Chondrocyte (in vitro differentiated cells): ENCODE results near the gene CENPH. TPM values are rescaled to one million over a fixed set of nuclear protein-coding genes. Genes with fewer than 3 reads are reported as not detected.
A peak's percentile ranks its signal among the peaks of the same experiment; 100 is the strongest.
"Not testable (repeated sequence)": the region's sequence is repeated elsewhere in the genome, so short reads cannot be mapped to it uniquely, and the experiment has no call there.

ENCODE experiments used
- DNase-seq: peaks from one replicate; pipeline ENCODE4 v3.0.0; 2021; ENCODE audit warnings: mixed read lengths, low spot score
- H3K27ac Mint-ChIP-seq: one replicate; pipeline ENCODE4 v1.8.0; 2021; ENCODE audit warnings: mild to moderate bottlenecking, moderate library complexity, mixed read lengths; ENCODE audit not compliant: unreplicated experiment
- H3K27me3 Mint-ChIP-seq: 2 replicates; pipeline ENCODE4 v1.8.0; 2021; ENCODE audit warnings: low read depth, mixed read lengths
- H3K36me3 Mint-ChIP-seq: 2 replicates; pipeline ENCODE4 v1.8.0; 2021; ENCODE audit warnings: low read depth, mixed read lengths
- H3K4me1 Mint-ChIP-seq: 2 replicates; pipeline ENCODE4 v1.8.0; 2021; ENCODE audit warnings: low read depth, mild to moderate bottlenecking, mixed read lengths
- H3K4me3 Mint-ChIP-seq: one replicate; pipeline ENCODE4 v1.8.0; 2021; ENCODE audit warnings: mild to moderate bottlenecking, moderate library complexity, mixed read lengths; ENCODE audit not compliant: unreplicated experiment
- H3K9me3 Mint-ChIP-seq: 2 replicates; pipeline ENCODE4 v1.8.0; 2021; ENCODE audit warnings: low read depth, mixed read lengths
- long read RNA-seq: library from polyadenylated mRNA; stranded (forward); transcript quantifications from one replicate; pipeline ENCODE4 v2.0.0, GENCODE V29; 2021
- total RNA-seq: library from RNA; stranded (reverse); gene quantifications from 3 replicates; pipeline ENCODE4 v1.2.1, GENCODE V29; 2021
- TF ChIP-seq, protein P1 (sequence below): fragments of 200-600 bp; sonication (generic); IDR thresholded peaks from 2 replicates; pipeline ENCODE4 v1.5.0; 2021; ENCODE audit warnings: antibody characterized with exemption, mild to moderate bottlenecking, moderate library complexity

CENPH gene, protein sequence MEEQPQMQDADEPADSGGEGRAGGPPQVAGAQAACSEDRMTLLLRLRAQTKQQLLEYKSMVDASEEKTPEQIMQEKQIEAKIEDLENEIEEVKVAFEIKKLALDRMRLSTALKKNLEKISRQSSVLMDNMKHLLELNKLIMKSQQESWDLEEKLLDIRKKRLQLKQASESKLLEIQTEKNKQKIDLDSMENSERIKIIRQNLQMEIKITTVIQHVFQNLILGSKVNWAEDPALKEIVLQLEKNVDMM
- 4.5 to 9.2 TPM (median 4.7 TPM) in 3 replicates for total RNA-seq
- long read RNA-seq, partial matches to known transcripts, result 0 of 3 reads
- long read RNA-seq, other reads (novel, unspliced or antisense), result 0 of 3 reads

DNA sequence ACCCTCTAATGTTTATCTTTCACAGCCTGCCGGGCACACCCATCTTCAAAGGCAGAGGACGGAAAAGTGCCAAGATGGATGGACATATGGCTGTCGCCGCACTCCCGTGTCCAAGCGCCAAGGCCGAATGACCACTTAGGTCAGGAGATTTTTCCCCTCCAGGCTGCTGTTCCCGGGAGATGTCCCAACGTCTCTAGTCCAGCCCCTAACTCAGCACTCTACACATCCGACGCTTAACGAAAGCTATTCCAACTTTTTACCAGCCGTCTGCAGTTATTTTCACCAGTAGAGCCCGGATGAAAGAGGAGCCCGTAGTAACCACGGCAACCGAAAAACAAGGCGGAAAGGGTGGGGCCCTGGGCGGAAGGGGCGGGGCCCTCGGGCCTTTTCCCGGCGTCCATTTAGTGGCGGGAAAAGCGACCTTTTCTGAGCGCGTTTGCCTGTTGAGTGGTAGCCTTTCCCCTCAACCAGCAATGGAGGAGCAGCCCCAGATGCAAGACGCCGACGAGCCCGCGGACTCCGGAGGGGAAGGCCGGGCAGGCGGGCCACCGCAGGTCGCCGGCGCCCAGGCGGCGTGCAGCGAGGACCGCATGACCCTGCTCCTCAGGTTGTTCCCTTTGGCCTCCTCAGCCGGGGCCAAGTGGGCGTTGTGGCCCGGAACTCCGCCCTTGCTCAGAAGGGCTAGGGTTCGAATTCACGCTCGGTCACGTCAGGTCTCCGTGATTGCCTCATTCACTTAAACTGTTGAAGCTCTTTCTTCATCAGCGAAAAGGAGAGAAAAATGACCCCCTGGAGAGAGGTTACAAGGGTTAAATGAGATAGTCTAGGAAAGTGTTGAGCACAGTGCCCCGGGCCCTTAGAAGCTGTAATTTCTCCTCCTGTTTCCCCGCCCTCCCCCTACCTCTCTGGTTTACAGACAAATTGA, at the start of gene CENPH:
Gene CENPH (plus strand): TSS at position 422 of the 925 bp plus-strand sequence. CDS start 52 bp downstream, at position 474.
- peak; percentile 92 for DNase-seq
- Mint-ChIP-seq H3K4me1 (peaks cover 17% of the 10 kb centered on the region), H3K27me3 (no peaks in the 10 kb centered on the region), H3K4me3 (peak within 1 kb of the TSS; percentile 84), H3K27ac (peak within 1 kb of the TSS; percentile 98), H3K9me3 (no peaks in the 10 kb centered on the region), H3K36me3 (no peaks in the 10 kb centered on the region)
- TF ChIP-seq, protein P1, sequence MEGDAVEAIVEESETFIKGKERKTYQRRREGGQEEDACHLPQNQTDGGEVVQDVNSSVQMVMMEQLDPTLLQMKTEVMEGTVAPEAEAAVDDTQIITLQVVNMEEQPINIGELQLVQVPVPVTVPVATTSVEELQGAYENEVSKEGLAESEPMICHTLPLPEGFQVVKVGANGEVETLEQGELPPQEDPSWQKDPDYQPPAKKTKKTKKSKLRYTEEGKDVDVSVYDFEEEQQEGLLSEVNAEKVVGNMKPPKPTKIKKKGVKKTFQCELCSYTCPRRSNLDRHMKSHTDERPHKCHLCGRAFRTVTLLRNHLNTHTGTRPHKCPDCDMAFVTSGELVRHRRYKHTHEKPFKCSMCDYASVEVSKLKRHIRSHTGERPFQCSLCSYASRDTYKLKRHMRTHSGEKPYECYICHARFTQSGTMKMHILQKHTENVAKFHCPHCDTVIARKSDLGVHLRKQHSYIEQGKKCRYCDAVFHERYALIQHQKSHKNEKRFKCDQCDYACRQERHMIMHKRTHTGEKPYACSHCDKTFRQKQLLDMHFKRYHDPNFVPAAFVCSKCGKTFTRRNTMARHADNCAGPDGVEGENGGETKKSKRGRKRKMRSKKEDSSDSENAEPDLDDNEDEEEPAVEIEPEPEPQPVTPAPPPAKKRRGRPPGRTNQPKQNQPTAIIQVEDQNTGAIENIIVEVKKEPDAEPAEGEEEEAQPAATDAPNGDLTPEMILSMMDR, result peak; percentile 7

DNA sequence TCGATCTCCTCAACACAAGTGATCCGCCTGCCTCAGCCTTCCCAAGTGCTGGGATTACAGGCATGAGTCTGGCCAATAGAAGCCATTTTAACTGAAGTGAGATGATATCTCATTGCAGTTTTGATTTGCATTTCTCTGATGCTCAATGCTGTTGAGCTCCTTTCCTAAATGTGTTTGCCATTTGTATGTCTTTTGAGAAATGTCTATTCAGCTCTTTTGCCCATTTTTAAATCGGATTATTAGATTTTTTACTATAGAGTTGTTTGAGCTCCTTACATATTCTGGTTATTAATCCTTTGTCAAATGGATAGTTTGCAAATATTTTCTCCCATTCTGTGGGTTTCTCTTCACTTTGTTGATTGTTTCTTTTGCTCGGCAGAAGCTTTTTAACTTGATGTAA, 49.1 kb upstream of the CENPH start:
- Mint-ChIP-seq H3K9me3 (peaks cover 15% of the 10 kb centered on the region), H3K4me1 (peaks cover 13% of the 10 kb centered on the region)
- not testable (repeated sequence) for H3K27me3 Mint-ChIP-seq, H3K27ac Mint-ChIP-seq, DNase-seq, H3K4me3 Mint-ChIP-seq, H3K36me3 Mint-ChIP-seq

DNA sequence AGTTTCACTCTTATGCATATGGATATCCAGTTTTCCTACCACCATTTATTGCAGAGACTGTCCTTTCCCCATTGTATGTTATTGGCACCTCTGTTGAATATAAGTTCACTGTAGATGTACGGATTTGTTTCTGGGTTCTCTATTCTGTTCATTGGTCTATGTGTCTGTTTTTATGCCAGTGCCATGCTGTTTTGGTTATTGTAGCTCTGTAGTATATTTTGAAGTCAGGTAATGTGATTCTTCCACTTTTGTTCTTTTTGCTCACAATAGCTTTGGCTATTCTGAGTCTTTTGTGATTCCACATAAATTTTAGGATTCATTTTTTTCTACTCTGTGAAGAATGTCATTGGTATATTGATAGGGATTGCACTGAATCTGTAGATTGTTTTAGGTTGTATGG, 48.6 kb upstream of the CENPH start:
- no peak overlapping the region for H3K27ac Mint-ChIP-seq
- no peak for DNase-seq
- no peaks in the 10 kb centered on the region for H3K27me3 Mint-ChIP-seq
- TF ChIP-seq, protein P1, result no peak
- peaks cover 10% of the 10 kb centered on the region for H3K36me3 Mint-ChIP-seq
- no peak overlapping the region for H3K4me3 Mint-ChIP-seq
- peaks cover 7% of the 10 kb centered on the region for H3K4me1 Mint-ChIP-seq
- peaks cover 15% of the 10 kb centered on the region for H3K9me3 Mint-ChIP-seq

DNA sequence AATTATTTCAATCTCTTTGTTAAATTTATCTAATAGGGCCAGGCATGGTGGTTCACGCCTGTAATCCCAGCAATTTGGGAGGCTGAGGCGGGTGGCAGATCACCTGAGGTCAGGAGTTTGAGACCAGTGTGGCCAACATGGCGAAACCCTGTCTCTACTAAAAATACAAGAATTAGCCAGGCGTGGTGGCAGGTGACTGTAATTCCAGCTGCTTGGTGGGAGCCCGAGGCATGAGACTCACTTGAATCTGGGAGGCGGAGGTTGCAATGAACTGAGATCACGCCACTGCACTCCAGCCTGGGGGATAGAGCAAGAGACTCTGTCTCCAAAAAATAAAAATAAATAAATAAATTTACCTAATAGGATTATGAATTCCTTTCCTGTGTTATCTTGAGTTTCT, 40.8 kb upstream of the CENPH start:
- H3K36me3 Mint-ChIP-seq, H3K27ac Mint-ChIP-seq, DNase-seq, H3K4me1 Mint-ChIP-seq, H3K27me3 Mint-ChIP-seq, H3K4me3 Mint-ChIP-seq, H3K9me3 Mint-ChIP-seq: not testable (repeated sequence)

DNA sequence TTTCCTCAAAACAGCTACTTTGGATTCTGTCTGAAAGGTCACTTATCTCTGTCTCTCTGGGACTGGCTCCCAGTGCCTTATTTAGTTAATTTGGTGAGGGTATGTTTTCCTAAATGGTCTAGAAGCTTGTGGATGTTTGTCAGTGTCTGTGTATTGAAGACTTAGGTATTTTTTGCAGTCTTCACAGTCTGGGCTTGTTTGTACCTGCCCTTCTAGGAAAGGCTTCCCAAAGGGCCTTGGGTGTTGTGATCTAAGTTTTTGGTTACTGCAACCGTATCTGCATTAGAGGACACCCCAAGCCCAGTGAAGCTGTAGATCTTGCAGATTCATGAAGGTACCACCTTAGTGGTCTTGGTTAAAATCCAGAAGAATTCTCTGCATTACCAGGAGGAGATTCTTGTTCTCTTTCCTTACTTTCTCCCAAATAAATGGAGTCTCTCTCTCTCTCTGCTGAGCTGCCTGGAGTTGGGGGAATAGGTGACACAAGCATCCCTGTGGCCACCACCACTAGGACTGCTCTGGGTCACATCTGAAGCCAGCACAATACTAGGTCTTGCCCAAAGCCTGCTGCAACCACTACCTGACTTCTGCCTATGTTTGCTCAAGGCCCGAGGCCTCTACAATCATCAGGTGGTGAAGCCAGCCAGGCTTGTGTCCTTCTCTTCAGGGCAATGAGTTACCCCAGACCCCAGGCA, 40.3 kb upstream of the CENPH start:
- Mint-ChIP-seq H3K27me3 (no peaks in the 10 kb centered on the region), H3K36me3 (peaks cover 1% of the 10 kb centered on the region), H3K9me3 (no peaks in the 10 kb centered on the region), H3K4me1 (no peaks in the 10 kb centered on the region), H3K27ac (no peak overlapping the region), H3K4me3 (no peak overlapping the region)
- no peak for DNase-seq
- TF ChIP-seq, protein P1, result no peak

DNA sequence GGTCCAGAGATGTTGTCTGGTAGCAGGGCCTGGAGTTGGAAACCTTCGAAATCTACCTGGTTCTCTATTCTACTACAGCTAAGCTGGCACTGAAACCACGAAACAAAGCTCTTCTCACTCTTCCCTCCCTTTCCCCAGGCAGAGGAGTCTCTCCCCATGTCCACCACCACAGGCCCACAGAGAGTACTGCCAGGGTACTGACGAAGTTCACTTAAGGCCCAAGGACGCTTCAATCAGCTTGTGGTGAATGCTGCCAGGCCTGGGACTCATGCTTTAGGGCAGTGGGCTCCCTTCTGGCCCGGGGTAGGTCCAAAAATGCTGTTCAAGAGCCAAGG, 39.7 kb upstream of the CENPH start:
- no peaks in the 10 kb centered on the region for H3K27me3 Mint-ChIP-seq
- H3K36me3 Mint-ChIP-seq, result peaks cover 1% of the 10 kb centered on the region
- no peak overlapping the region for H3K27ac Mint-ChIP-seq
- no peak overlapping the region for H3K4me3 Mint-ChIP-seq
- no peaks in the 10 kb centered on the region for H3K4me1 Mint-ChIP-seq
- H3K9me3 Mint-ChIP-seq, result no peaks in the 10 kb centered on the region
- no peak for DNase-seq
- TF ChIP-seq, protein P1, result no peak
